ENCODE data around the gene GALNT3. TPM values are rescaled to one million over a fixed set of nuclear protein-coding genes. Genes with fewer than 3 reads are reported as not detected.

Gene GALNT3
- total and polyA plus RNA-seq, 9 of the 15 experiments (the other 6 are each of a cell fraction or from before 2014, with no cell fraction given) = 0.03 to 0.29 (median 0.06) TPM; not detected in 6

DNA sequence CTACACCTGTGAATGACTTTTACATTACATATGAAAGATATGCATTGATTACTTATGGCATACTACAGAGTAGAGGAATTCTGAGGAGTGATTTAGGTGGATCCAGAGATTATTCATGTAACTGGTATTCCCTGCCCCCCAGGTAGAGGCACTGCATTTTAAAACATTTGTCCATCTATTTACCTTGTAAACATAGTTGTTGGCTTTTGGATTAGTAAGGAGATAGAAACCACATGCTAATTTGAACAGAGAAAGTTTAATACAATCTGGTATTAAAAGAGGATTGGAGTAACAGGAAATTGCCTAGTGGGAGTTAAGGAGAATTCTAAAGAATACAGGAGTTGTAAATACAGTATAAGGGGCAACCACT lies 15.9 kb downstream of the GALNT3 start:
- DNase-seq (ENCODE audit: extremely low read depth in 1 of 4, low spot score in 3 of 4) (no peak), ATAC-seq (no peak), FAIRE-seq (no peak)
- no TSS peak for BruUV-seq (replicated peaks)
- H3K79me2 ChIP-seq (ENCODE audit: control insufficient read depth, insufficient read depth, low read length) = no peaks in the 10 kb centered on the region
- CTCF ChIA-PET (ENCODE audit: low intra/inter-chr PET ratio) = no interaction called here
- no peaks in the 10 kb centered on the region for H3K27me3 ChIP-seq (ENCODE audit: control insufficient read depth in 2 of 2, insufficient read depth in 2 of 2, low read length in 2 of 2)
- H3K4me2 ChIP-seq (ENCODE audit: insufficient read depth, low read length) = no peak overlapping the region
- H3K27ac ChIP-seq (ENCODE audit: extremely low read depth, low read depth, low read length) = no peak overlapping the region
- H3K9me3 ChIP-seq (replicated peaks; ENCODE audit: control insufficient read depth, insufficient read depth, low read depth, low read length) = no peaks in the 10 kb centered on the region; the same call in 1 of the 2 replicates
- H3K9ac ChIP-seq (ENCODE audit: insufficient read depth in 1 of 2, low read depth in 2 of 2, low read length in 2 of 2) = no peak overlapping the region
- no peaks in the 10 kb centered on the region for H3K9me1 ChIP-seq (ENCODE audit: control insufficient read depth, insufficient read depth, low read length)
- H3K4me3 ChIP-seq = no peak overlapping the region
- H3K36me3 ChIP-seq (ENCODE audit: control insufficient read depth, insufficient read depth, low read length) = no peaks in the 10 kb centered on the region
- H3K4me1 ChIP-seq (replicated peaks in 1 of 2; ENCODE audit: control insufficient read depth in 2 of 2, insufficient read depth in 2 of 2, low read length in 2 of 2) = no peaks in the 10 kb centered on the region
- H2AFZ ChIP-seq (ENCODE audit: low read depth, low read length) = no peak overlapping the region
- TF ChIP-seq CTCF (IDR thresholded peaks at IDR 0.05 in 2 of 3, conservative IDR thresholded peaks at IDR 0.05 in 1 of 3; ENCODE audit: insufficient read depth in 2 of 3, low read depth in 1 of 3, low read length in 3 of 3) (no peak), RHOXF2B (CRISPR knock-in tag; conservative IDR thresholded peaks at IDR 0.05) (no peak), DACH1 (IDR thresholded peaks at IDR 0.05; ENCODE audit: partially characterized antibody) (no peak), MAFF (IDR thresholded peaks at IDR 0.05; ENCODE audit: low read length) (no peak), SRSF1 (IDR thresholded peaks at IDR 0.05; ENCODE audit: low read depth, low read length) (no peak), LEF1 (IDR thresholded peaks at IDR 0.05) (no peak), CREBBP (IDR thresholded peaks at IDR 0.05; ENCODE audit: low read depth, low read length) (no peak), PTRF (tag; IDR thresholded peaks at IDR 0.05) (no peak), ERF (CRISPR knock-in tag; IDR thresholded peaks at IDR 0.05) (no peak), ESRRA (IDR thresholded peaks at IDR 0.05; ENCODE audit: borderline replicate concordance, low read depth) (no peak), EHMT2 (IDR thresholded peaks at IDR 0.05) (no peak), ZNF12 (CRISPR knock-in tag; IDR thresholded peaks at IDR 0.05) (no peak), ZNF133 (CRISPR knock-in tag; IDR thresholded peaks at IDR 0.05) (no peak), ZNF785 (CRISPR knock-in tag; IDR thresholded peaks at IDR 0.05) (no peak), NFYB (IDR thresholded peaks at IDR 0.05; ENCODE audit: extremely low read depth, insufficient read length) (no peak), KLF10 (CRISPR knock-in tag; IDR thresholded peaks at IDR 0.05) (no peak), ZNF217 (CRISPR knock-in tag; IDR thresholded peaks at IDR 0.05) (no peak), SIX5 (IDR thresholded peaks at IDR 0.05; ENCODE audit: borderline replicate concordance in 1 of 2, insufficient read depth in 1 of 2, low read depth in 1 of 2, low read length in 2 of 2) (no peak), HNRNPH1 (optimal IDR thresholded peaks at IDR 0.05; ENCODE audit: low read depth, low read length) (no peak)
- TF ChIP-seq, protein P1, sequence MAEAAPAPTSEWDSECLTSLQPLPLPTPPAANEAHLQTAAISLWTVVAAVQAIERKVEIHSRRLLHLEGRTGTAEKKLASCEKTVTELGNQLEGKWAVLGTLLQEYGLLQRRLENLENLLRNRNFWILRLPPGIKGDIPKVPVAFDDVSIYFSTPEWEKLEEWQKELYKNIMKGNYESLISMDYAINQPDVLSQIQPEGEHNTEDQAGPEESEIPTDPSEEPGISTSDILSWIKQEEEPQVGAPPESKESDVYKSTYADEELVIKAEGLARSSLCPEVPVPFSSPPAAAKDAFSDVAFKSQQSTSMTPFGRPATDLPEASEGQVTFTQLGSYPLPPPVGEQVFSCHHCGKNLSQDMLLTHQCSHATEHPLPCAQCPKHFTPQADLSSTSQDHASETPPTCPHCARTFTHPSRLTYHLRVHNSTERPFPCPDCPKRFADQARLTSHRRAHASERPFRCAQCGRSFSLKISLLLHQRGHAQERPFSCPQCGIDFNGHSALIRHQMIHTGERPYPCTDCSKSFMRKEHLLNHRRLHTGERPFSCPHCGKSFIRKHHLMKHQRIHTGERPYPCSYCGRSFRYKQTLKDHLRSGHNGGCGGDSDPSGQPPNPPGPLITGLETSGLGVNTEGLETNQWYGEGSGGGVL (CRISPR knock-in tag; IDR thresholded peaks at IDR 0.05) = no peak
- intact Hi-C loops (cut with micrococcal nuclease) = loop anchor here (10.0 kb wide), 1 partner anchor 363 kb away; no protein-coding TSS in a partner anchor
- POLR2A ChIA-PET = no interaction called here
- H4K20me1 ChIP-seq (replicated peaks; ENCODE audit: control insufficient read depth, insufficient read depth, low read length) = no peaks in the 10 kb centered on the region
- in situ Hi-C loops (cut with MboI) = no loop called here
